ENCODE data around the gene WDR81.
A peak's percentile ranks its signal among the peaks of the same experiment; 100 is the strongest.
"Not testable (repeated sequence)": the region's sequence is repeated elsewhere in the genome, so short reads cannot be mapped to it uniquely, and the experiment has no call there.

Gene WDR81

GRCh38 chr17:1720856-1721386, 3.6 kb upstream of the WDR81 start:
- ChIA-PET CTCF (interaction anchor here (0.6 to 7.2 kb wide), 38 partner anchors 8 to 188 kb away, joined by 3 to 180 read pairs (median 4); partner anchors contain the start of genes RPA1, SERPINF1 and SMYD4), POLR2A (no interaction called here)
- no peak for DNase-seq (ENCODE audit: low read depth, low spot score)
- no peak overlapping the region for H3K4me3 ChIP-seq (ENCODE audit: low read depth, low read length)
- peak; percentile 94 for TF ChIP-seq CTCF (IDR thresholded peaks at IDR 0.05; ENCODE audit: insufficient read depth, low read length, missing control alignments)

GRCh38 chr17:1722022-1722421, 2.5 kb upstream of the WDR81 start:
- not testable (repeated sequence) for H3K4me3 ChIP-seq (ENCODE audit: low read depth, low read length)
- peak; percentile 59 for DNase-seq (ENCODE audit: low read depth, low spot score)
- ChIA-PET CTCF (interaction anchor here (0.6 to 7.2 kb wide), 26 partner anchors 8 to 939 kb away, joined by 3 to 180 read pairs (median 8); partner anchors contain the start of genes RPA1, SERPINF1 and SMYD4), POLR2A (interaction anchor here (0.6 kb wide), 1 partner anchor 9 kb away, joined by 4 read pairs; no protein-coding TSS in a partner anchor)

- no peak for DNase-seq (ENCODE audit: low read depth, low spot score)
- no peak for TF ChIP-seq CTCF (IDR thresholded peaks at IDR 0.05; ENCODE audit: insufficient read depth, low read length, missing control alignments)
- CTCF ChIA-PET = interaction anchor here (1.1 to 2.1 kb wide), 3 partner anchors 41 to 136 kb away, joined by 3 to 6 read pairs (median 4); no protein-coding TSS in a partner anchor
- peak overlapping the region; percentile 63 for H3K4me3 ChIP-seq (ENCODE audit: low read depth, low read length)
- POLR2A ChIA-PET = interaction anchor here (0.8 kb wide), 1 partner anchor 39 kb away, joined by 3 read pairs; no protein-coding TSS in a partner anchor
Observed at GRCh38 chr17:1724869-1725641, 551 bp downstream of the WDR81 start.

- peak overlapping the region; percentile 63; the same call in 1 of the 2 replicates for H3K4me3 ChIP-seq (ENCODE audit: low read depth, low read length)
- POLR2A ChIA-PET = interaction anchor here (0.6 to 1.7 kb wide), 2 partner anchors 9 to 12 kb away, joined by 3 to 14 read pairs; no protein-coding TSS in a partner anchor
- CTCF ChIA-PET = interaction anchor here (1.3 to 2.1 kb wide), 2 partner anchors 40 to 59 kb away, joined by 4 to 6 read pairs; no protein-coding TSS in a partner anchor
- DNase-seq (ENCODE audit: low read depth, low spot score) = no peak
- TF ChIP-seq CTCF (IDR thresholded peaks at IDR 0.05; ENCODE audit: insufficient read depth, low read length, missing control alignments) = no peak
Observed at GRCh38 chr17:1725642-1726511, 1.4 kb downstream of the WDR81 start.

GRCh38 chr17:1726626-1727257, 2.2 kb downstream of the WDR81 start:
- H3K4me3 ChIP-seq (ENCODE audit: low read depth, low read length) = no peak overlapping the region
- CTCF ChIA-PET = interaction anchor here (2.1 kb wide), 1 partner anchor 58 kb away, joined by 6 read pairs; no protein-coding TSS in a partner anchor
- POLR2A ChIA-PET = interaction anchor here (0.8 to 1.7 kb wide), 2 partner anchors 10 to 26 kb away, joined by 3 to 14 read pairs; no protein-coding TSS in a partner anchor
- DNase-seq (ENCODE audit: low read depth, low spot score) = no peak
- TF ChIP-seq CTCF (IDR thresholded peaks at IDR 0.05; ENCODE audit: insufficient read depth, low read length, missing control alignments) = no peak

GRCh38 chr17:1727258-1727789, 2.8 kb downstream of the WDR81 start:
- DNase-seq (ENCODE audit: low read depth, low spot score) = no peak
- CTCF ChIA-PET = no interaction called here
- POLR2A ChIA-PET = interaction anchor here (0.8 to 1.7 kb wide), 2 partner anchors 11 to 25 kb away, joined by 3 to 14 read pairs; no protein-coding TSS in a partner anchor
- no peak for TF ChIP-seq CTCF (IDR thresholded peaks at IDR 0.05; ENCODE audit: insufficient read depth, low read length, missing control alignments)
- no peak overlapping the region for H3K4me3 ChIP-seq (ENCODE audit: low read depth, low read length)
